ENCODE data around the gene LARP1.

LARP1 gene

DNA sequence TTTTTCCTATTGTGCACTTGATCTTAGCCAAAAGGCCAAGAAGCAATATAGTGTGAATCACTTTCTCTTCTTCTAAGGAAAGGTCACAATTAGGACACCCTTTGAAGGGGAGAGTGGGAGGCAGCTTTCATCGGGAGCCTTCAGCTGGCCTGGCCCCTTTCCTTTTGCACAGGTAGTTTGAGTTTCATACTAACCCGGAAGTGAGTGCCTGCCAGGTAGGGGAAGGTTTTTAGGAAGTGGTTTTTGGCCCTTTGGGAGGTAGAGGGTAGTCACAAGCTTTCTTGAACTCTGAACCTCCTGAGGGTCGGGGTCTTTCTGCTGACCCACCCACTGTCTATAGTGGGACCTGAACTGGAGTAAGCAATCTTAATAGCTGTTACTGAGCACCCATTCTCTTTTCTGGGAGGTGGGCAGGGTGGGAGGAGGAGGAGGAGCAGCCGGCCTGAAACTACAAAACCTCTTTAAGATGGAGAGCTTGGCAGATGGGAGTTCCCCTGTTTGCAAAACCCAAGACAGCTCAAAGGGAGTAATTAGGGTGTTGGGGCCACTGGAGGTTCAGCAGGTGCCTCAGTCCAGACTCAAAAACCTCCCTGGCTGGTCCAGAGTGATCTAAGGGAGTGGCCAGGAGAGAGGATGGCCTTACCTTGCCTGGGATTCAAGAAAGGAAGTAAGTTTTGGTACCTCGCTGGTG, 6.0 kb downstream of the LARP1 start:
- no peak for DNase-seq

DNA sequence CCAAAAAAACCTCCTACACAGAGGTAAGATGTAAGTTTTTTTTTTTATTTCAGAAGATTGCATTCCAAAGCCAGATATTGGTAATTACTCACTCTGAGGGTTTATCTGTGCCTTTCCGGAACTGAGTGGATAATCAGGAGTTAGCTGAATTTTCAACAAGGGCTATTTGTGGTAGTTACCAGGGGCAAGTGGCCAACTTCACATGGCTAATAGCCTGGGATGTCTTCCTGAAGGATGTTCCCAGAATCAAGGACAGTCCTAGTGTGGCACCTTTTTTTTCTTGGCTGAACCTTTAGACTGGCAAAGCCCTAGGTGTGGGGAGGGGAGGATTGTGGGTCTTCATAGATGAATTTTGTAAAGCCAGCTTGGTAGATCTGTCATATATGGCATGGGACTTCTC, 7.1 kb downstream of the LARP1 start:
- DNase-seq = no peak

DNA sequence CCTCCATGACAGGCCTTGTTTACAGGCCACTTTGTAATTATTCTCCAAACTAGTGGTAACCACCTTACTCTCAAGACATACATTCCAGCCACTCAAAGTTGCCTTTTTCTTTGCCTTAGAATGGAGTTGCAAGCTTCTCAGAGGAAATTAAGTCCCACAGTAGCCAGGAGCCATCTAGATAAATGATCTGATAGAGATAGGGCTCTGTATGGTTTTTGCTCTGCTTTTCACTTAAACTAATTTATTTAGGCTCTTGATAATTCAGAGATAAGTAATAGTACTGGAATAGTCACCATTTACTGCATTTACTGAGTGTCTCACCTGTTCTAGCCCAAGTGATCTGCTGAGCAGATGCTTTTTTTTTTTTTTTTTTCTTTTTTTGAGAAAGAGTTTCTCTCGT, 7.5 kb downstream of the LARP1 start:
- DNase-seq = no peak

DNA sequence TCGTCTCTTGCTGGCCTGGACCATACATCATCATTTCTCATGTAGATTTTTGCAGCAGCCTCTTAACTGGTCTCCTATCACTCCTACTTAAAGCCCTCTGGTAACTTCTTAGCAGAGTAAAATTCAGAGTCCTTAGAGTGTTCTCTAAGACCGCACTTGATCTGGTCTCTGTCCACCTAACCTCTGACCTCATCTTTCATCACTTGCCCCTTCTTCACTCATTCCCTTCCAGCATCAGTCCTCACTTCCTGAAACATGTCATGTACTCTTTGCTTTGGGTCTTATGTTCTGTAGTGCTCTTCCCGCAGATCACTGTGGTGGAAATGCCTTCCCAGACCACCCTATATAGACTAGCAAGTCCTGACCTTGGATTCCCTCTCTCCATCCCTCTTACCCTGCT, 9.8 kb downstream of the LARP1 start:
- DNase-seq = no peak

DNA sequence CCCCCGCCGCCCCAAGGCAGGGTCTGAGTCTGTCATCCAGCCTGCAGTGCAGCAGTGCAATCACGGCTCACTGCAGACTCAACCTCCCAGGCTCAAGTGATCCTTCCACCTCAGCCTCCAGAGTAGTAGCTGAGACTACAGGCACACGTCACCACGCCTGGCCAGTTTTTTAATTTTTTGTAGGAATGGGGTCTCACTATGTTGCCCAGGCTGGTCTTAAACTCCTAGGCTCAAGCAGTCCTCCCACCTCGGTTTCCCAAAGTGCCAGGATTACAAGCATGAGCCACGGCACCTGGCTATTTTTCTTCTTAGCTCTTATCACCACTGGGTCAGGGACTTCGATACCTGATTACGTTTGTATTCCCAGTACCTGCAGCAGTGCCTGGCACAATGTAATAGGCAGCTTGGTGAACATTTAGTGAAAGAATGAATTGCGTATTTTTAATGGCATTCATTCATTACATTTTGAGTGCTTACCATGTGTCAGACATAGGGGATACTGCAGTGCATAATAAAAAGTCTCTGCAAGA, 10.3 kb downstream of the LARP1 start:
- DNase-seq = no peak

DNA sequence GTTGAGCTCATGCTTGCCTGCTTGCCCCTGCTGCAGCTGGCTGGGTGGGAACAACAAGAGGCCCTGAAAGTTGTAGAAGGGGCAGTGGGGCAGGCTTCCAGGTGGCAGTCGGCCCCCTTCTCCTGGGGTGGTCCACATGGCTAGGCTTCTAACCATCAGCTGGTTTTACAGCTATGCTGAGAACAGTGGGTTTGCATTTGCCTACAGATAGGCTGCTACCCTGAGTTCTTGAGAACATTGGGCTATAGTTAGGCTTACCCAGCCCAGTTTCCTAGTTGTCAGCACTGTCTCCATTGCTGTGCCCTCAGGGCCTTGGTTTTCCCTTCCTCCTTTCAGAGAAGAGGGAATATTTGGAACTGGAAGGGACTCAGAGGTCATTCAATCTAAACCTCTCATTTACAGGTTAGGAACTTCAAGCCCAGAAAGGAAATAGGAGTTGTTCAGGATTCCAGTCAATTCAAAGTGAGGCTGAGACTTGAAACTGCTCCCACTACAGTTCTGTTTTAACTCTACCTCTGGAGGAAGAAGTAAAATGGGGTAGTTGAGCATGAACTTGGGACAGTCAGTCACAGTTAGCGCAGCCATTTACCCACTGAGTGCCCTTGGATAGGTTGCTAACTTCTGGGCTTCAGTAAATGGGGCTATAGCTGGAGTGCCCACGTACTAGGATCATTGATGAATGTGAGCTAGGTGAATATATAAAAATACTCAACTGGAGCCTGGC, 11.5 kb downstream of the LARP1 start:
- DNase-seq = no peak

DNA sequence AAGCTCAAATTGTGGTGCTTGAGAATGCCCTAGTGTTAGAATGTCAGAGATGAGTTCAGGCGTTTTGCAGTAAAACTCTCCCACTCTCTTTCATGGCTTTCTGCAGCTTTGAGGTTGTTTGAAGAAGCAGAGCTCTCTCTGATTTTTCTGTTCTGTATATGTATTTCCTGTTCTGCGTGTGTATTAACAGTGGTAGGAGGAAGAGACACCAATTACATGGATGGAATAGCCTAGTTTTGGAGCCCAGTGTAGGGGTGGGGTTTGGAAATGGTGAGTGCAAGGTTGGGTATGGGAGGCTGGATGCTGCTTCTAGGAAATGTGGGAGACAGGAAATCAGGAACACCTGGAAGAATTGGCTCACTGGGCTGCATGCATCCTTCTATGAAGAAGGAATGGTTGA, 12.4 kb downstream of the LARP1 start:
- DNase-seq = no peak

DNA sequence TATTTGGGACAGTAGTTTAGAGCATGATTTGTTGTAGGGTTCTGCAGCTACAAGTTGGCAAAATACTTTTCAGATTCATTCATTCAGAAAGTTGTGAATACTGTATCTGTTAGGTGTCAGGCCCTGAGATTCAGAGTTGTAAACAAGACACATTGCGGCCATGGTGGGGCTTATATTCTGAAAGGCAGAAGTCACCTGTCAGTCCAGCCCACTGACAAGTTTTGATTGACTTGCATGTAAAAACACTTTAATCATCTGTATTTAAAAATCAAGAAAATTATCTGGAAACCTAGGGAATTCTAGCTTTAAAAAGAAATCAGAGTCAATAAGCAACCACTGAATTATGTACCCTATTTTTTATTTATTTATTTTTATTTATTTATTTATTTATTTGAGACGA, 13.0 kb downstream of the LARP1 start:
- no peak for DNase-seq

DNA sequence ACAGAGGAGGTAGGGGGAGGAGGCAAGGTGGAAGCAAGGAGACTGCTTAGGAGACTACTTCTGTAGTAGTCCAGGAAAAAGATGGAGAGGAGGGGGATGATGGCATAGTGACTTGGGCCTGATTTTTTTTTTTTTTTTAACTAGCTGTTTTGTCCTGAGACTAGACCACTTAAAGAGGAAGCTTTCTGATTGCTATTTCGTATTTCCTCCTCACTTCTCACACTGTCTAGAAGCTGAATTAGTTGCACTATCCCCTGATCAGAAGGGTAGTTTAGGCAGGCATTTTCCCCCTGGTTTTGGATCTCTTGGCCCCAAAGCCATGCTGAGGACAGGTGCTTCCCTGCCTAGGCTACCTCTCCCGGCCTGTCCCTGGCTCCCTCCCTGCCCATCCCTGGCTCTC, 14.9 kb downstream of the LARP1 start:
- no peak for DNase-seq

DNA sequence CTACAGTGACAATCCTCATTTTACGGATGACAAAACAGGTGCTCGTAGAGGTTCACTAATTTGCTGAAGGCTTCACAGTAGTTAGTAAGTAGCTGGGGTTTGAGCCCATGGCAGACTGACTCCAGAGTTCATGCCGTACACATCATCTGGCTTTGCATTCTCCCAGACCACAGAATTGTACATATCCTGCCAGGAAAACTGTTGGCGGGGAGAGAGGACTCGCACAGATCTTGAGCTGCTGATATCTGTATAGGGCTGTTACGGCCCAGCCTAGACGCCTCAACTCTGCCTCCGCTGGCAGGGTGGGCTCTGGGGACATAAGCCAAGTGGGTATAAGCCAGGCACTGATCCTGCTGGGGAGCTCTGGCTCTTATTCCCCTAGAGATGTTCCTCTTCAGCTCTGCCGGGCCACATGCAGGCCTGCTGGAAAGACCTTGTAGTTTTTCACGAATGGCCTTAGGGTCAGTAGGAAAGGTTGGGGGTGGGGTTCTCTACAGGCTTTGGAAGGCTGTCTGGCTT, 16.3 kb downstream of the LARP1 start:
- no peak for DNase-seq

DNA sequence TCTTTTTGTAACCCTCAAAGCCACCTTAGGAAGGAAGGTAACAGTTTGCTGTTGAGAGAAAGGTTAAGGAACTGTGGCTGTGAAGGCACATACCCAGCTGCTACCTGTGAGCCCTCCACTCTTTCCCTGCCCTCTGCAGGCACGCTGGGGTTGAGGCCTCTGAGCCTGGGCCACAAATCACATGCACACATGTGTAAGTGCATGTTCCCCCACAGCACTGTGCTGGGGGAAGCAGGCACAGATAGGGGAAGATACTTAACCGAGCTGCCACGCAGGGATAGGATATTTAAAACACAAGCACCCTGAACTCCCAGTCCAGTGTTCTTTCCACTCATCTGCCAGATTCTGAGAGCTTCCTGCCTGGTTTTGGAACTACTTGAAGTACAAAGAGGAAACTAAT, 18.1 kb downstream of the LARP1 start:
- no peak for DNase-seq

DNA sequence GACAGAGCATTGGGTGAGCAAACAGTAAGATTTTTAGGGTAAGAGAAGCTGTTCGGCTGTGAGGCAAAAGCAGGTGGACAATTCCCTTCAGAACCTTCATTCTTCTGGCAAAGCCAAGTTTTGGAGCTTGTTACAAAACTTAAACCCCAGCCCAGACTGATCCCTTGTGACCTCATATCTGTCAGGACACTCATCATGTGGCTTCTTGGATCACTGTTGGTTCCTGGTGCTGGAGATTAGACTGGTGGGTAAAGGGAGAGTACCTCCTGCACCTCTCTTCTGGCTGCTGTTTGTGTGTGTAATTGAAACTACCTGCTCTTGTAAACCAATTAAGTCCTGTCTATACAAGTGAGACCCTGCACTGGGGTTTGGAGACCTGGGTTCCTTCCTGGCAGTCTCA, 21.0 kb downstream of the LARP1 start:
- DNase-seq = no peak

DNA sequence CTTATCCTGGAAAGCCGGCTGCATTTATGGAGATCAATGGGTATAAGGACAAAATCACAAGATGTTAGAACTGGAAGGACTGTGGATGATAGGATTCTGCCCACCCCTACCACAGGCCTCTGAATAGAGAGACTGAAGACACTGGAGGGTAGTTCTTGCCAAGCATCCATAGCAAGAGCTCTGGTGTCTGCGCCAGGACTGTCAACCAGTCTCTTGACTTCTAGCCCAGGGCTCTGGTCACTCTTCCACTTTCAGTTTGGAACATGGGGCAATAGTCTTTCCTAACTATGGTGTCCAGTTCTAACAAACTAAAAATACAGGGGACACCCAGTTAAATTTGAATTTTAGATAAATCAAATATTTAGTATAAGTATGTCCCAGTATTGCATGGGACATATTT, 23.4 kb downstream of the LARP1 start:
- no peak for DNase-seq

DNA sequence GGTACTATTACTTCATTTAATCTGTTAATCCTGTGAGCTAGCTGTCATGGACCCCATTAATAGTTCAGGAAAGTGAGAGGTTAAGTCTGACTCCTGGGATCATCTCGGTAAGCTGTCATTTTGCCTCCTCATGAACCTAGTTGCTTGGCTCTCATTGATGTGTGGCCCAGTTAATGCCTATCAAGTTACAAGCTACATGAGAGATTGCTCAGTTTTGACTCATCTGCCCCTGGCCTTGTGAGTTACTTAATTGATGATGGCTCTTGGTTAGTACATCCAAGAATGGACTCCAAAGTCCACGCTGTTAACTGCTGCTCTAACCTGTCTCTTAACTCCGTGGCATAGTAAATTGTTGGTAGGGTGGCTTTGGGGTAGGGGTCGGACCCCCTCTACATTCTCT, 23.9 kb downstream of the LARP1 start:
- DNase-seq = no peak

DNA sequence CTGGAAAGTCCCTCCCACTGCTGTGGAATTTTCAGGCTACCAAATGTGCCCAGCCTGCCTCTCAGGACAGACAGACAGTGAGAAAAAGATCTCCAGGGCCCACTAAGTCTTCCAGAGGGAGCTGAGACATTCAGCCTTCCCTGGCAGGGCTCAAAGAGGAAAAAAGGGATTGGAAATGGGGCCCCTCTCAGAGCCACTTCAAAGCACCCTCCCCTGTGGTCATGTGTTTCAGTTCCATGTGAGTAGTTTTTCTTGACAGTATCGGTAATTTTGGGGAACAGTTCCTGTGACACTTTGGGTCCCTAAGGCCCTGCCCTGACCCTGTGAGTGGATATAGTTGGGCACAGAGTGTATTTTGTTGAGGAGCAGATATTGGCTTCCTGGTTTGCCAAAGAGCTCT, 25.0 kb downstream of the LARP1 start:
- DNase-seq = no peak

DNA sequence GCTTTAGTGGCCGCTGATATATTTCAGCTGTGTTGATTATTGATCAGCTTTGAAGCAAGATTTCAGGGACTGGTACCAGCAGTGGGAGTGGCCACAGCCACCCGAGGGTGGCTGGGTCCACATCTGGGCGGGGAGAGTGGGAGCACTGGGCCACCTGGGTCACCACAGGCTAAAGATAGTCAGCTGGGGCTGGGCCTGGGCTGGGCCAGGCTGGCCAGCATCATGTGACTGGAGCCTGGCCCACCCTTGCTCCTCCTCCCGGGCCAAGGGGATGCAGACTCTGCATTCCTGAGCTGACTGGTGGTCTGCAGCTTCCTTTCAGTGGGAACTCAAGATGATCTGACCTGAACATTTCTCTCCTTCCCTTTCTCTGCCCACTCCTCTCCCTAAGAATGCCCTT, 27.1 kb downstream of the LARP1 start:
- DNase-seq = no peak

DNA sequence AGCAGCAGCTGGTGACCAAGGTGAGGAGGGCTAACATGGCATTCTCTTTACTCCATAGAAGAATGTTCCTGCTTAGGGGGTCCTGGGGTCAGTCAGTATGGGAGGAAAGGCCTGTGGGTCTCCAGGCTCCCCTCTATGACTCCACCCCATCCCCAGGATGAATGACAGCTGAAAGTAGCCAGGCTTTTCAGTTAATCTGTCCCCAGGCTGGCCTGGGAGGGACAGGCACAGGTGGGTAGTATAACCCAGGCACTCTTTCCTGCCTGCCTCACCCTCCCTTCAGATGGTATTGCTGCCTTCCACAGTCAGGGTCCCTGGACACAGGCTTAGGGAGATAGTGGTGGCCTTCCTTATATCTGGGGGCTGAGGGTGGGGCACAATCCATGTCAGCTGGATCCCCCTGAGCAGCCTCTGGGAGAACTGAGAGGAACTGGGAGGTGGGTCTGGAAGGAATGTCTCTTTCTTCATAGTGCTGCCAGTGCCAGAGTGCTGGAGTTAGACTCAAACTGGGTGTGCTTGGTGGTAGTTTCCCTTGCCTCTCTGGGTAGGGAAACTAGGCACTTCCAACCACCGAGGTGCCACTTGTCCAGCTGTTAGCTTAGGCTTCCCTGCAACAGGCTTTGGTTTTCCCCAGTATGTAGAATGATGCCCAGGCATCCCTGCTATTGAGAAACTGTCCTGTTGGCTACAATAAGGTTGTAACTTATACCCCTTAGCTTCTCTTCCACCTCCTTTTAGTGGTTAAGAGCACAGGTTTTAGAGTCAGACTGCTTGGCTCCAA, 27.8 kb downstream of the LARP1 start:
- no peak for DNase-seq

DNA sequence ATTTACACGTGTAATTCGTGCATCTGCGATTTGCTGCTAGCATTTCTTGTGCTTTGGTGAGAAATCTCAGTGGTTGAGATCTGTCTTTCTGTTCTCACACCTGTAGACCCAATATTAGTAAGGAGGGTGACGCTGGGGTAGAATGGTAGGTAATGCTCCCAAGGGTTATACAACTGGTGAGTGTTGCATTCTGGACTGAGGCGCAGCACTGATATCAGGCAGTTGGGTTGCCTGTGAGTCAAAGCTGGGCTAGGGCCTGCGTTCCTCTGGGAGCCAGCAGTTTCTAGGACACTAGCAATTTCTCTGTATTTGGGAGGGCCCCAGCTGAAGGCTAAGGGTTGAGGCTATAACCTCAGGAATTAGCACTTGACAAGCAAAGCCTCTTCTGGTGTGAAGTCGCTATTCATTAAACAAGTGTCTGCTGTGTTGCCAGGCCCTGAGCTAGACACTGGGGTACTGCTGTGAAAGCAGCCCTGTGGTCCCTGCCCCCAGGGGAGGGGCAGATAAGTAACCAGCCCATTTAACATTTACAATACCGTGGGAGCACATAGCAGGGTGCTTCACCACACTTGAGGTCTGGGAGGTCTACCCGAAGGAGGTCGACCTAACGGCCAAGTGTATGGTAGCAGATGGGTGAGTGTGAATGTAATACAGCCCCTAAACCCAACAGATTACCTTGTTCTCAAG, 28.7 kb downstream of the LARP1 start:
- DNase-seq = no peak

DNA sequence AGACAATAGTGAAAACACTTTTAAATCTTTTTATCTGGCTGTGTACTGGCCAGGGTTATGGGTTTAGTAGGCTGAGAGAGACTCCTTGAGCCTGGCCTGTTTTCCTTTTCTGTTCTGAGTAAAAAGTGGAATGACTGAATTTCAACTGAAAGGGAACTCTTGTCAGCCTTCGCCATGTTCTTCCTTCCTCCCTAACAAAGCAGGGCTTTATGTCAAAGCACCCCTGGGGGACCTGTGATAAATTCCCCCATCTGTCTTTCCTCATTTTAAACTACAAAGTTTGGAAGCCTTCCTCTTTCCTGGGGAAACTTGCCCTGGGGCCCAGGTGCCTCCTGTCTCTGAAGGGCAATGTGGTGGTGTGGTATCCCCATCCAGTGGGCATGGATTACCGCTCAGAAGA, 29.7 kb downstream of the LARP1 start:
- no peak for DNase-seq

DNA sequence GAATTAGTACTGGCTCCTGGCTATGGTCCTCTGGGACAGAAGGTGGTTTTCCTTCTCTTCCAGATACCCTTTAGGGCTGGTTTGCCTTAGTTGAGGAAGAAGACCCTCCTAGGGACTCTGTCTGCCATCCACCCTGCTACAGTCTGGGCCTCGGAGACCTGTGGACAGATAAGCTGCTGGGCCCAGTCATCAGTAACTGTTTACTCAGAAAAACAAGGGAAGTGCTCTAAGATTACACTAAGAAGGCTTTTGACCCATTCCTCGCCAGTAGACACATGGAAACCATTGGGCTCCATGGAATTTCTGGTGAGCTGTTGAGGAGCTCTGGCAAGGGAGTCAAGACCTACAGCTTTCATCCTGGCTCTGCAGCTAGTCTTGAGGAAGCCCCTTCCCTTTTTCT, 31.2 kb downstream of the LARP1 start:
- no peak for DNase-seq

DNA sequence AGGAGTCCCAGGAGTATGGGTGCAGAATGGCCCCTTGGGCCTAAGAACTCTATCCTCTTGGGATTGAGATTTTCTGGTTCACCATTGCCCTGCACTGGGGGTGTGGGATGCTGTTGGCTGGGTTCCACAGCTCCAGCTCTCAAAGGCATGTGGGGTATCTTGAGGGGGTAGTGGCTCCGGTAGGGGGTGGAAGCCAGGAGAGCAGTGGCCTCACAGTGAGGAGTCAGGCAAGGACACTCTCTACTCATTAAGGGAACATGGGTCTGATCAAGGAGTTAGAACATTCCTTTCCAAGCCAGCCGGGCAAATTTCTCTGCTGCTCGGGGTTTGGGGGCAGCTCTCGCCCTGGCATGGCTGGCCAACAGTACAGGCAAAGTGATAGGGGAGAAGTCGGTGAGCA, 33.0 kb downstream of the LARP1 start:
- DNase-seq = no peak

DNA sequence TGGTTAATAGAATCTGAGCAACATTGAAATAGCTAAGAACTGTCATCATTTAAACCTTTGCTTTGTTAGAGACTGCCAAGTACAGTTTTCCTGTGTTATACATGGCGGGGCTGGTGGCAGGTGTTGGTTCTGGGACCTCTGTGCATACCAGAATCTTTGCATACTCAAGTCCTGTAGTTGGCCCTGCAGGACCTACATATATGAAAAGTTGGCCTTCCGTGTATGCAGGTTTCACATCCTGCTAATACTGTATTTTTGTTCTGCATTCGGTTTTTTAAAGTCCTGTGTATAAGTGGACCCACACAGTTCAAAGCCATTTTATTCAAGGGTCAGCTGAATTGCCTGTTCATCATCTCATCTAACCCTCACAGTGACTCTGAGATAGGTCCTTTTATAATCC, 36.4 kb downstream of the LARP1 start:
- DNase-seq = no peak
